GM19438 (cell line): Measurements from ENCODE around the gene LRP8.

ENCODE experiments used
- ATAC-seq: cut with Tn5 transposase; IDR thresholded peaks from one replicate; pipeline ENCODE4 v1.9.1; 2021; ENCODE audit warnings: low read depth; ENCODE audit not compliant: unreplicated experiment

LRP8 gene

GRCh38 chr1:53270107-53270506 is 57.8 kb downstream of the LRP8 start:
- no peak for ATAC-seq

- no peak for ATAC-seq
These were observed 60.1 kb downstream of the LRP8 start for GRCh38 chr1:53267761-53268160.

- ATAC-seq: no peak
These were observed 61.8 kb downstream of the LRP8 start for GRCh38 chr1:53266038-53266437.

- ATAC-seq: no peak
These were observed 62.3 kb downstream of the LRP8 start for GRCh38 chr1:53265581-53265980.

GRCh38 chr1:53264048-53264447 is 63.8 kb downstream of the LRP8 start:
- ATAC-seq: no peak

- ATAC-seq: no peak
These were observed 65.9 kb downstream of the LRP8 start for GRCh38 chr1:53262000-53262399.

- no peak for ATAC-seq
These were observed 67.1 kb downstream of the LRP8 start for GRCh38 chr1:53260631-53261247.

- peak; percentile 81 for ATAC-seq
These were observed 67.9 kb downstream of the LRP8 start for GRCh38 chr1:53259932-53260331.

GRCh38 chr1:53258216-53258615 is 69.7 kb downstream of the LRP8 start:
- ATAC-seq: no peak

- ATAC-seq: no peak
These were observed 70.3 kb downstream of the LRP8 start for GRCh38 chr1:53257454-53258081.

GRCh38 chr1:53256511-53257453 is 71.1 kb downstream of the LRP8 start:
- no peak for ATAC-seq

- ATAC-seq: no peak
These were observed 72.8 kb downstream of the LRP8 start for GRCh38 chr1:53255031-53255430.

GRCh38 chr1:53254011-53254640 is 73.7 kb downstream of the LRP8 start:
- no peak for ATAC-seq

GRCh38 chr1:53250325-53250724 is 77.5 kb downstream of the LRP8 start:
- no peak for ATAC-seq

GRCh38 chr1:53249706-53250105 is 78.2 kb downstream of the LRP8 start:
- ATAC-seq: no peak

- ATAC-seq: no peak
These were observed 81.4 kb downstream of the LRP8 start for GRCh38 chr1:53246261-53247134.

- no peak for ATAC-seq
These were observed 83.7 kb downstream of the LRP8 start for GRCh38 chr1:53244141-53244540.

GRCh38 chr1:53242381-53242780 is 85.5 kb downstream of the LRP8 start:
- ATAC-seq: no peak

- ATAC-seq: no peak
These were observed 86.0 kb downstream of the LRP8 start for GRCh38 chr1:53241828-53242227.
